Erythroblast (primary cell): ENCODE measurements around the gene PSPN.
"Not testable (repeated sequence)": the region's sequence is repeated elsewhere in the genome, so short reads cannot be mapped to it uniquely, and the experiment has no call there.

Experiments
- GATA1 ChIP-seq: IDR thresholded peaks from 2 replicates; pipeline ENCODE4 v1.6.1; 2011; ENCODE audit warnings: low read depth, mild to moderate bottlenecking, control low read depth, low read length, moderate library complexity
- POLR2A ChIP-seq: IDR thresholded peaks from 2 replicates; pipeline ENCODE4 v1.6.1; 2011; ENCODE audit warnings: mild to moderate bottlenecking, low read length

DNA sequence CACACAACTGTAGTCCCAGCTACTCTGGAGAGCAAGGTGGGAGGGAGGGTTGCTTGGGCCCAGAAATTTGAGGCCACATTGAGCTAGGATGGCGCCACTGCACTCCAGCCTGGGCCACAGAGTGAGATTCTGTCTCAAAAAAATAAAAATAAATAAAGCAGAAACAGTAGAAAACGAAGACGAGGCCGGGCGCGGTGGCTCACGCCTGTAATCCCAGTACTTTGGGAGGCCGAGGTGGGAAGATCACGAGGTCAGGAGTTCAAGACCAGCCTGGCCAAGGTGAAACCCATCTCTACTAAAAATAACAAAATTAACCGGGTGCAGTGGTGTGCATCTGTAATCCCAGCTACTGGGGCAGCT lies 14.9 kb downstream of the PSPN start:
- TF ChIP-seq POLR2A, GATA1: not testable (repeated sequence)
